RCC 7860 (cell line): ENCODE results near the gene CLSTN1.
A peak's percentile ranks its signal among the peaks of the same experiment; 100 is the strongest.

ENCODE experiments used
- DNase-seq: peaks from one replicate; pipeline ENCODE4 v3.0.0-alpha.2; 2015; ENCODE audit warnings: low spot score
- FAIRE-seq: peaks from 2 replicates; lab custom pipeline; 2012; peaks lifted over from hg19 to GRCh38; lab: Jason Lieb, UNC

The CLSTN1 gene

DNA sequence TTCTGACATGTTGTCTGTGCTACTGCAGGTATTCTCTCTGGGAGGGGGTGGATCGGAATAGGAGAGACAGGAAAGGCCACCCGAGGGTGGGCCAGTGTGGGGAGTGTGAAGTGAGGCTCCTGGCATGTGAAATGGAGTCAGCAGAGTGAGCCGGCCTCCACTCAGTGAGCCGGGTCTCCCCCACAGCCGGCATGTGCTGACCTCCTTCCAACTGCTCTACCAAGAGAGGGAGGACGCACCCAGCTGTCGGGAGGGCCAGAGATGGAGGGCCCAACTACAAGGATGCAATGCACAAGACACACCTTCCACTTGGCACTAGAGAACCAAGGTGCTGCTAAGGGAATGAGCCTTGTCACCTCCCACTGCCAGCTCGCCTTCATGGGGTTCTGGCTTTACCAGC lies 28.2 kb upstream of the CLSTN1 start:
- FAIRE-seq (no peak), DNase-seq (no peak)

DNA sequence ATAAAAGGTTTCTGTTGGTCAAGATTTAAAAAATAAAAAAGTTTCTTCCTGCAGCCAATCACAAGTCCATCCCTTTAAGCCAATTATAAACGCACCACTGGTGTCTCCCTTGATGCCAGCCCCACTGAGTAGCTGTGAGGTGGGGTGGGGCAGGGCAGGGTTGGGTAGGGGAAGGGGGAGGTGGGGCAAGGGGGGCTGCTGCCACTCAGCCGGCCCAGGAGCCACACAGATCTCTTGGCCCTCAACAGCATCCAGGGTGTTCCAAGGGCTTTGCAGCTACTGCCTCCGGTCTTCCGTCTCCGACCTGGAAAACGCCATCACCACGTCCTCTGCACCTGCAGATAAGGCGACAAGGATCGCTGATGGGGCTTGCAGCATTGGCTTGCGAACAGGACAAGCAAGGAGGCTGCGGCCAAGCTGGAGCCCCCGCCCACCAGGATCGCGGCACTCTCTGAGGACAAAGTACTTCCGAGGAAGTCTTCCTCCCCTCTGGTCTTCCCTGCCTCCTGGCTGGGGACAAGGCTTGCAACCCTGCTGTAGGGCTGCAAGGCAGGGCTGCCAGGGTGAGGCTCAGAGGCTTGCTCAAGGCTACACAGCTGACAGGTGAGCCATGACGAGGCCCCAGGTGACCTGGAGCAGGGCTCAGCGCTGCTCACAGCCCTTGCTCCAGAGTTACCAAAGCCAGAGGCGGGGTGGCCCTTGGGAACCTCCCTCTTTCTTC lies 26.8 kb upstream of the CLSTN1 start:
- FAIRE-seq (no peak), DNase-seq (no peak)

DNA sequence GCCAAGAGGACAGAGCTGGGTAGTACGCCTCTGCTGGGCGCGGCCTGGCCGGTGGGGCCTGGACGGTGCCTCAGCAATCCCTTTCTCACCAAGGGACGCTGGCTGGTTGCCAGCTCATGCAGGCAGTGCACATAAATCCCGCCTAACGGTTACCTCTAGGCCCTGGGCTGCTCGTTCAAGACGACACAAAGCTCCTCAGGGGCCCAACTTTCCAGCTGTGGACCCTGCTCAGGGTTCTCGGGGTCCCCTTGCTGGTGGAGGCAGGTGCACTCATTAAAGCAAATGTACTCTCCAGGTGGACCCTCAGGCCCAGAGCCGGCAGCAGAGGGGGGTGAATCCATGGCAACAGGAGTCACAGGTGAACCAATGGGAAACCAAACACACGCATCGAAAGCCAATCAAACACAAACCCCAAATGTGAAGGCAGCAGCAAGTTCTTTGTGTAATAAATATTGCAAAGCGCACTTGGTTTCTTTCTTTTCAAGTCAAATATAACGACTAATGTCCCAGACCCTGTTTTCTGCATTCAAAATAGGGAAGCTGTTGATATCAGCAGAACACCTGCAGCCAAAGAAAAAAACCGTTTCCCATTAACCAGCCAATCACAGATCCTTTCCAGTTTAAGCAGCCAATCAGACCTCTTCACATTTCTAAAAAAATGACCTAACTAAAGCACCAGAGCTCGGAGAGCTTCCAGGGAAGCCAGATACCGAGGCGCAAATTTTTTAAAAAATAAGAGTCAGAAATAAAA lies 26.1 kb upstream of the CLSTN1 start:
- DNase-seq, result no peak
- no peak for FAIRE-seq

DNA sequence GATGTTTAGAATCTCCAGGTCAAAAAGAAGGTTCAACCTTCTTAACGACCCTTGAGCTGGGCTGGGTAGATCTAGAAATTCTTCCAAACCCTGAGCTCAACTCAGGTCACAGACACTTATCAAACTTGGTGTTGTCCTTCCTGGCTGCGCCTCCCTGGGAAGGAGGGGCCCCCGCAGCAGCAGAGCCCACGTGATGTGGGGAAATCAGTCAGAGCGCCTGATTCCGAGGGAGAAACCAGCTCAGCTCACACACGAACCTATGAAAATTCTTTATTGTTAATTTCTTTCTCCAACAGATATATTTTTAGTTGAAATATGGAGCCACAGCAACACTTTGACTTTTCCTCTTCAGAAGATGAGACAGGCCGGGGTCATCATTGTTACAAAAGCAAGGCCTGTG lies 24.3 kb upstream of the CLSTN1 start:
- FAIRE-seq, result no peak
- DNase-seq, result no peak

DNA sequence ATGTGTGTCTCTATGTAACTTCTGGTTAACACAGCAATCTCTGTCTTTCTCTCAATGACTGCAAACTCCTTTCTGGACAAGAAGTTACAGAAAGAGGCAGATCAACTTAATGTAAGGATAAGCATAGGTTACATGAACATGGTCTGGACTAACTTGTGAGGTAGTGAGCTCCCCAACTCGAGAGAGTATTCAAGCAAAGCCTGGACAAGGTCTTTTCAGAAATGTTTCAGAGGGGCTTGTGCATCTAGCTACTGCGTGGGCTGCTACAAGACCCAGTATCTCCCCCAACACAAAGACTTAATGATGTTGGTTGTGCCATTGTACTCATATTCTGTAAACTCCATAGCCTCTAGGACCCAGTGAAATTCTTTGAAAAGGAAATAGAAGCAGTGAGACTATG lies 23.5 kb upstream of the CLSTN1 start:
- FAIRE-seq, result no peak
- DNase-seq, result no peak

DNA sequence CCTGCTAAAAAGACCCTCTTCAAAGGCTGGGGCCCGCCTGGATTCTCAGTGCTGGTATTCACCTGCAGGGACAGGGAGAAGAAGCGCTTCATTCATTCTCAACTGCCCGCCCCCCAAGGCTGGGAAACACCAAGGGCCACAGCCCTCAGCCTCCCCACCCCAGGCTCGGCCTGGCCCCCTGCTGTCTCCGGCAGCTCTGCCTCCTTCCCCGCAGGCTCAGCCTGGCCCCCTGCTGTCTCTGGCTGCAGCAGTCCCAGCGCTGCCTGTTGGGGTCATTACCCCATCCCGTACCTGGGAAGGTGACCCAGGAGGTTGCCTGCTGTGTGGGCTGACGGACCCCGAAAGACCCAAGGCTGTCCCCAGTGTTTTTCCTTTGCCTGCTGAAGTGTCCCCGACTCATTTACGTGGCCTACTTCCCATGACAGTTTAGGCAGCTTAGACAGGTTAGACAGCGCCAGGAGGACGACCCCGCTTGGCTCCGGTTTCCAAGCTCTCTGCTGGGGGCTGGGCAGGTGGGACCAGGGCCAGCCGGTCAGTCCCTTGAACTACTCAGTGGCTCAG lies 22.9 kb upstream of the CLSTN1 start:
- DNase-seq, result no peak
- FAIRE-seq, result no peak

DNA sequence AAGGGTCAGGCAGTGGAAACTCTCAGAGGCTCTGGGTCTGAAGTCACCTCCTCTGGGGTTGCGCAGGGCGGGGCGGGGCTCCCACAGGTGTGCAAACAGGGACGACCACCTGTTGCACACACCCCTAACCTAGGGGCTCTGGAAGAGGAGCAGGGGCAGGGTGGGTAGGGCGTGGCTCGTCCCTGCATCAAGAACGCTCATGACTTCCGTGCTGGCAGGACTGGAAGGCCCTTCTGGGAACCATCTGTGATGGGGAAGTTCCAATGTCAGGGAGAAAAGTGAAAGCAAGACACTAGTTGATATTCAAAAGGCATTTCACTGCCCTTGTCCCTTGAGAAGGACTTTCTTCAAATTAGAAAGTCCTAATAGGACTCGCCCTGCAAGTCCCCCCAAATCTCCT lies 22.1 kb upstream of the CLSTN1 start:
- FAIRE-seq (no peak), DNase-seq (no peak)

DNA sequence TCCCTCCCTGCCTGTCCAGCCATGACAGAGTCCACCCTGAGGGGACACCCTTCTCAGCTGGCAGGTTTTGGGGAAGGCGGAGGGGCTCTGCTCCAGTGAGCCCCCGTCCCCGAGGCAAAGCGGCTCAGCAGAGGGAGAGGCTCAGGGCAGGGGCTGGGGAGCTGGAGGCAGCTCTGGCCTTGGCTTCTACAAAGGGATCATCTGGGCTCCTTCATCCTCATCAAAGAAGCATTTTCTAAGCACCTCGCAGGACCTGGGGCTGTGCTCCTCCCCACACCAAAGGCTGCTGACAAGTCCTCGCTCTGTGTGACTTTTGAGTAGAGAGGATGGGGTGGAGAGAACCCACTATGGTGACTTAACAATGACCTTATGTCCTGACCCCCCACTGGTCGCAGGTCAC lies 21.0 kb upstream of the CLSTN1 start:
- FAIRE-seq (no peak), DNase-seq (no peak)

DNA sequence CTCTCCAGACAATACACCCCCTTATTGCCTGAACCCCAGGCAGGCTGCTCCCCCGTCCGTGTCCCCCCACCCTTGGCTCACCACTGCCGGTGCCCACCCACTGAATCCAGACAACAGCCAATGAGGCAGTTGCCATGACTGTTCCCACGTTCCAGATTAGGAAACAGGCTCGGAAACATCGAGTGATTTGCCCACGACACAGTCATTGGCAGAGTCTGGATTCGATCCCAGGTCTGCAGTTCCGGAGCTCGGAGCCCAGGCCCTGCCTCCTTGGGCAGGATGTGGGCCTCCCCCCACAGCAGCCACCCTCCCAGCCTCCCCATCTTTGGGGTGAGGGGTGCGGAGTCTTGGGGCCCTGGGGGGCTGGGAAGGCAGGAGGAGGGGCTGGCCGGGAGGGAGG lies 20.3 kb upstream of the CLSTN1 start:
- FAIRE-seq (no peak), DNase-seq (no peak)

DNA sequence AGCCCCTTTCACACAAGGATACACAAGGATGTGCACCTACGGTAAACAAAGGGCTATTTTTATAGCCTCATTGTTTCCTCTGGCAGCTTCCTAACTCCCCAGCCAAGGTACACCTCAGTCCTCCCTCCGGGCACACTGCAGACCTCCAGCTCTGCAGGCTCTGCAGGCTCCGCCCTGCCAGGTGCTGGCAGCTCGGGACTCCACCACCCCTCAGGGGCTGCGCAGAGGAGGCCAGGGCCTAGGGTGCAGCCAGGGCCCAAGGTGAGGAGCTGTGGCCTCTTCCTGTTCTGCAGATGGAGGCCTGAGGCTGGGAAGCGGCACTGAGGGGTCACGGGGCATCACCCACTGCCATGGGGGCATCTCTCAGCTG lies 19.8 kb upstream of the CLSTN1 start:
- DNase-seq (no peak), FAIRE-seq (no peak)

DNA sequence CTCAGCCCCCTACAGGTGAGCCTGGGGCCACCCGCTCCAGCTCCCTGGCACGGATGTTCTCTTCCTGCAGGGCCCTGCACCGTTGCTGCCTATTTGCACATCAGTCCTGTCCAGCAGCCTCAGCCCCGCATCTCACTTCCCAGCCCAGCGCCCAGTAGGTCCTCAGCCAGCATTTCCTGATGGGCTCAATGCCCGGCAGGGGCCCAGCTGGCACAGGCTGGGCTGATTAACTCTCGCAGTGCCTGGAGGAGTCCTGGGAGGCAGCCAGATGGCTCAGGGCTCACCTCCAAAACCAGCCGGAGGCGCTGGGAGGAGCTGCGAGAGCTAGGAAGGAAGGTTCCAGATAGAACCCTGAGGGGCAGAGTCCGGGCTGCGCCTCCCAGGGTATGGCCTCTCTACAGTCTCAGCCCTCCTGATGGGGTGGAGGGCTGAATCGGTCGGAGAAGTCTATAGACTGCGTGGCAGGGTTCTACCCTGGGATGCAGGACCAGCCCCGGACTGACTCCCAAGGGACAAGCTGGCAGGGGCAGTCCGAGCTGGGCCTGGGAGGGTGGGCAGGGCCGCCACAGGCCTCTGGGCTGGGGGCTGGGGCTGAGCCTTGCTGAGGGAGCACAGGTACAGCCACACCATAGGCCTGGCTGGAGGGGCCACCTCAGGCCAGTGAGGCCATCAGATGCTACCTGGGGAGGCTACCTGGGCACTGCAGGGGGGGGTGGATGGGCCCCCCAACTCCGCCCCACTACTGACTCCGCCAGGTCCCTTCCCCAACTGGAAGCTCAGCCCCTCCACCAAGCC lies 19.2 kb upstream of the CLSTN1 start:
- DNase-seq (no peak), FAIRE-seq (no peak)

DNA sequence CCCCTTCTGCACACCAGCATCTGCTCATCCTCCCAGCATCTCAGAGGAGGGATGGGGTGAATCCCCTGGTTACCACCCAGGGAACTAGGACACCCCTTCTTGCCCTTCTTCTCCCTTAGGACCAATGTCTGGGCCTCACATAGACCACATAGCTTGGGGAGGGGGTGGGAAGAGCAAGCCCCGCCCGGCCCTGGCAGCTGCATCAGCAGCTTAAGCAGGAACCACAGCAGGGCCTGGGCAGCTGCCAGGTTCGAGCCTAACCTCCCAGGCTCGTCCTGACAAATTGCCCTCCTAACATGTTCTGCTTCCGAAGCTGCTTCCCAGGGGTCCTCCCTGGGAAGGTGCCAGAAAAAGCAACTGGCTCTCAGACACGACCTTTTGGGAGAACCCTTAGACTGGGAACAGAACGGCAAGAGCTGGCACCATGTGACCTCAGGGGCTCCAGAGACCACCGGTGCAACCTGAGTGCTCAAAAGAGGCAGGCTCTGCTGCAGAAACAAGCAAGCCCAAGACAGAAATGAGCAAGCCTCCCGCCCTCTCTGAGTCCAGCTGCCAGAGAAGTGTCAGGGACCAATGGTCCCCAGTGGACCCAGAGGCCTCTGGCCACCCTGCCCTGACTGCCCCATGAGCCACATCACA lies 18.4 kb upstream of the CLSTN1 start:
- FAIRE-seq (no peak), DNase-seq (no peak)

DNA sequence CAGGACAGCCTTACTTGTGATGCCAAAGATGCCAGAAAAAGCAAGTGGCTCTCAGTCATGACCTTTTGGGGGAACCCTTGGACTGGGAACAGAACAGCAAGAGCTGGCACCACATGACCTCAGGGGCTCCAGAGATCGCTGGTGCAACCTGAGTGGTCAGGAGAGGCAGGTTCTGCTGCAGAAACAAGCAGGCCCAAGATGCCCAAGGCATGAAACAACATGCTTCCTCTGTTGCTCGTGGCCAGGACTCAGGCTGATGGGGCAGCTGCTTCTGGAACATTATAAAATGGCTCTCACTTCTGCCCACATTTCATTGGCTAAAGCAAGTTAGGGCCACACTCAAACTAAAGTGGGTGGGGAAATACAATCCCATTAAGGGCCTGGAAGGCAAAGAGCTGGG lies 17.7 kb upstream of the CLSTN1 start:
- FAIRE-seq (no peak), DNase-seq (no peak)

DNA sequence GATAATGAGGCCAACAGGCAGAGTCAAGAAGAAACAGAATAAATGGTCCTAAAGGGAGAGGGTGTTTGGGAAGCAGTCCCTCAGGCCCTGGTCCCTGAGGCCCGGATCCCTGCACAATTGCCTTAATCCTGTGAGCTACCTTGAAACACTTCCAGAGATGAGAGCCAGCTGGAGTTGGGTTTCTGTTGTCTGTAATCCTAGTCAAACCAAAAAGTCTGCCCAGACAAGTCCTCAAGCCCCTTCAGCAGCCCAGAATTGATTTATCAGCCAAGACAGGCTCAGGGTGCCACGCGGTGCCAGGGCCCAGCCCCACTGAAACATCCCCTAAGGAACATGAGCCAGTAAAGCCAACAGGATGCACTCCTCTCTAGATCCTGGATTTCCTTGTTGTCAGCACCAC lies 16.4 kb upstream of the CLSTN1 start:
- FAIRE-seq (no peak), DNase-seq (no peak)

DNA sequence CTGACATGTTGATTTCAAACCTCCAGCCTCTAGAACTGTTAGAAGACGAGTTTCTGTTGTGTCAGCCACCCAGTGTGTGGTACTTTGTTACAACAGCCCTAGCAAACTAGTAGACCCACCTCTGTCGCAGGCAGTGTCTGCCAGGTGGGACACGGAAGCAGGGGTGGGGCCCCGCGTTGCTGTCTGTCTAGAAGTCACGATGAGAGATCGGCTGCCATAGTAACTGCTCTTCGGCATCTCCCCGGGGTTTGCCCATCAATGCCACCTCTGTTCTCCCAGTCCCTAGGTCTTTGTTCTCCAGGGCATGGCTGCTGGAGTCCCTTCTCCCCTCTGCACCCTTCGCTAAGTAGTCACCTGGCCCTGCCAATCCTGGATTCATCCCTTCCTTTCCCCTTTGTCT lies 15.2 kb upstream of the CLSTN1 start:
- FAIRE-seq (no peak), DNase-seq (no peak)

DNA sequence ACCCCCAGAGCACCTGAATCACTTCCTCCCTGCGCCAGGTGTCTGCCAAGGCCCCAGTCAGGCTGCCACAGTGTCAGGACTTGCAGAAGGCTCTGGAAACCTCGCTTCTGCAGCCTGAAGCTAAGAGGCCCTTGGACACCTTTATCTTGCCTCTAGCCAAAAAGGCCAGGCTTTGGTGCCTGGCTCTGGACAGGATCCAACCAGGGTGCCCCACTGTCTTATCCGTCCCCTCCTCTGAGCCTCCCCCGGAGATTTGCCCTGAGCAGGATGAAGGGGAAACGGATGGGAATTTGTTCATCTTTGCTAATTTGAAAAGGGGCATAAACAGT lies 12.8 kb upstream of the CLSTN1 start:
- DNase-seq (no peak), FAIRE-seq (no peak)

DNA sequence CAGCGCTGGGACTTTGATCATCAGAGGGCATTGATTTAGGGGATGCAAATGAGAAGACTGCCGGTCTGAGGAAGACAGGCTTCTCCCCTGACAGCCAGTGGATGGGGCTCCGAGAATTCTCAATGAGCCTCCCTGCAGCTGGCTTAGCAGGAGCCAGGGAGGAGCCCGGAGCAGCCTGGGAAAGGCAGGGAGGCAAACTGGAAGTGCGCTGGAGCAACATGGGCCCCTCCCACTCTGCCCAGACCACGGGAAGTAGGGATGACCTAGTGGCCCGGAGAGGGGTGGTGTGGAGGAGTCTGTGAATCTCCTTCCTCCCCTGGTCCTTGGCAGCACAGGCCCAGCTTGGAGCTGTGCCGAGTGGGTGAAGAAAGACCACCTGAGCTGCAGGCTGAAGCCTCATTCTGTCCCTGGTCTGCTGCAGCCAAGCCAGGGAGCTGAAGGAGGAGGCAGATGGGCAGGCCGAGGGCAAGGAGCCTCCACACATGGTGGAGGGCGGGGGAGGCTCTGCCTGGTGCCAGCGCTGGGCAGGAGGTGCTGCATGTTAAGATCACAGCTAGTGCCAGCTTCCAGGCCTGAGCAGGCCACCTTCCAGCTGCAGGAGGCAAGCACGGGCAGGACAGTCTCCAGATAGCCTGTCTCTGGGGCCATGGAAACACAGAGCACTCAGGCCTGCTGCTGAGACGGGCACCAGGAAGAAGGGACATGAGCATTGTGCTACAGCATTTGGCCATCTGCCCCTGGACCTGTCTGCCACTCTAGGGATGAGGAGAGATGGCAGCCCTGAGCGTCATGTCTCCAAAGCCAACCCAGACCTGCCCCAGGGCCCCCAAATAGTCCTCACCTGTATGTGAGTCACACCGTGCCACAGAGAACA lies 12.2 kb upstream of the CLSTN1 start:
- FAIRE-seq (no peak), DNase-seq (peak; percentile 31)

DNA sequence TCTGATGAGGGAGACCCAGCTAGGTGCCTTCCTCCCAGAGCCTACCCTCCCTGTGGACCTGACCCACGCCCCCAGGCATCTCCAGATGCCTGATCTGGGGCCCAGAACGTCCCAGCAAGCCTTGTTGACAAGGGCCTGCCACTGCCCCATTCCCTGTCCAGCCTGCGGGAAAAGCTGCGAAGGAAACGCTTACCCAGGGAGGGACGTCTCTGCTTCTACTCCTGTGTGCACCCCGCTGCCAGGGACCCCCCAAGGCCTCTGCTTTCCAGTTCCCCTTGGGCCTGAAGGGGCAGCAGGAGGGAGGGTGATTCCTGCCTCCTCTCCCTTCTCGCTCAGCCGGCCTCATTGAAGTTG lies 11.6 kb upstream of the CLSTN1 start:
- DNase-seq (no peak), FAIRE-seq (no peak)

DNA sequence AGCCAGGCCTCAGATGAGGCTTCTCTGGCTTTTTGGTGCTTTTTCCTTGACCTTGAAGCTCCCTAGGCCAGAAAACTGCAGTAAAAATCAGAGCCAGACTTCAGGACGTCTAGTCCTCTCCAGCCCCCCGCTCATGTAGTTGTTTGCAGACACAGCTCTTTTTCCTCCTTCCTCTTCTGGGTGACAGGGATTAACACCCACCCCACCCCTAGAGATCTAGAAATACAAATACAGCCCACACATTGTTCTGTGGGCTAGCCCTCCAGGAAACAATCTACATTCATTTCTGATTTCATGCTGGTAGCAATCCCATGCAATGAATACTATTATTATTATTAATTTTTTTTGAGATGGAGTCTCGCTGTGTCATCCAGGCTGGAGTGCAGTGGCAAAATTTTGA lies 9.9 kb upstream of the CLSTN1 start:
- FAIRE-seq (no peak), DNase-seq (no peak)

DNA sequence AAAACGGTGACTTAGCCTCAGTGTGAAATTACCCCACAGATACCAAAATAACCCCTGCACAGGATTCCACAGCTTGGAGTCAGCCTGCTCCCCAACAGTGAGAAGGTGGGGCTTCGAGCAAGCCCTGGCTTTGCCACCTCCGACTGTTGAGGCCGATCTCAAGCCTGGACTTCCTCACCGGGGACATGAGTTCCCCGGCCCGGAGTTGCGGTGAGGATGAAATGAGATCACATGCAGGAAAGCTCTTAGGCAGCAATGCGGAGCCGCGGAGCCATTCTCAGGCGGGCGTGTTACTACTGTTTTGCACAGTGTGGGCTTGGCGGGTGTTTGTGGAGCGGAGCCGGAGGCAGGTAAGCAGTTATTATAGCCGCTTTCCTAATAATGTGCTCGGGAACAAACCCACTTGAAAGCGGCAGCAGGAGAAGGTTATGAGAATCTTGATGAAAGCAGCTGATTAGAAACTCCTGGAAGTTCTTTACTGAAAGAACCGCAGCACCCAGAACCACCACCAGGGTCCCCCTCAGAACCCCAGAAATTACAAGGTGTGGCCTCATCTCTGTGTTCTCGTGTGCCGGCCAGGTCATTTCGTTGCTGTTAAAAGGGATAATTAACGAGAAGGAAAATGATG lies 3.9 kb upstream of the CLSTN1 start:
- DNase-seq (no peak), FAIRE-seq (no peak)
